ENCODE data around the gene LCLAT1. TPM values are rescaled to one million over a fixed set of nuclear protein-coding genes. Genes with fewer than 3 reads are reported as not detected.

LCLAT1 gene
- total RNA-seq, 2 experiments from 2014 or later: 8.3 to 10.2 TPM

- Mint-ChIP-seq H3K27me3 (no peaks in the 10 kb centered on the region), H3K4me1 (ENCODE audit: low read depth) (peaks cover 26% of the 10 kb centered on the region), H3K4me3 (no peak overlapping the region), H3K9me3 (no peaks in the 10 kb centered on the region), H3K36me3 (ENCODE audit: low read depth) (peaks cover 12% of the 10 kb centered on the region), H3K27ac (no peak overlapping the region)
- ChIA-PET POLR2A (no interaction called here), CTCF (no interaction called here)
- Histone ChIP-seq H3K4me1 (ENCODE audit: insufficient read depth, low read length) (peaks cover 4% of the 10 kb centered on the region), H3K27ac (ENCODE audit: low read depth in 1 of 2, low read length in 2 of 2) (no peak overlapping the region), H3K4me3 (ENCODE audit: low read length) (no peak overlapping the region), H3K27me3 (ENCODE audit: control insufficient read depth in 1 of 2, insufficient read depth in 2 of 2, low read length in 2 of 2) (no peaks in the 10 kb centered on the region), H3K9me3 (ENCODE audit: control insufficient read depth in 1 of 2, insufficient read depth in 1 of 2, low read length in 2 of 2) (no peaks in the 10 kb centered on the region), H3K36me3 (ENCODE audit: insufficient read depth, low read length) (peaks cover 6% of the 10 kb centered on the region)
- intact Hi-C loops (cut with DNase I, micrococcal nuclease): no loop called here
- no peak for TF ChIP-seq CTCF (IDR thresholded peaks at IDR 0.05)
- DNase-seq (no peak), ATAC-seq (ENCODE audit: poor library complexity) (no peak)
Observed at GRCh38 chr2:30482011-30482410, 35.0 kb downstream of the LCLAT1 start.

- intact Hi-C loops (cut with DNase I, micrococcal nuclease): no loop called here
- Mint-ChIP-seq H3K27ac (no peak overlapping the region), H3K36me3 (ENCODE audit: low read depth) (peaks cover 7% of the 10 kb centered on the region), H3K9me3 (no peaks in the 10 kb centered on the region), H3K4me3 (no peak overlapping the region), H3K4me1 (ENCODE audit: low read depth) (peaks cover 46% of the 10 kb centered on the region), H3K27me3 (no peaks in the 10 kb centered on the region)
- no peak for DNase-seq
- peaks cover 4% of the 10 kb centered on the region for H3K4me1 ChIP-seq (ENCODE audit: insufficient read depth, low read length)
- no peaks in the 10 kb centered on the region for H3K9me3 ChIP-seq (ENCODE audit: control insufficient read depth in 1 of 2, insufficient read depth in 1 of 2, low read length in 2 of 2)
- TF ChIP-seq CTCF (IDR thresholded peaks at IDR 0.05): no peak
- H3K27ac ChIP-seq (ENCODE audit: low read depth in 1 of 2, low read length in 2 of 2): no peak overlapping the region
- CTCF ChIA-PET: no interaction called here
- H3K27me3 ChIP-seq (ENCODE audit: control insufficient read depth in 1 of 2, insufficient read depth in 2 of 2, low read length in 2 of 2): no peaks in the 10 kb centered on the region
- H3K4me3 ChIP-seq (ENCODE audit: low read length): no peak overlapping the region
- no peak for ATAC-seq (ENCODE audit: poor library complexity)
- H3K36me3 ChIP-seq (ENCODE audit: insufficient read depth, low read length): peaks cover 6% of the 10 kb centered on the region
- POLR2A ChIA-PET: no interaction called here
Observed at GRCh38 chr2:30484145-30484544, 37.1 kb downstream of the LCLAT1 start.

- no peak overlapping the region for H3K27ac Mint-ChIP-seq
- H3K27ac ChIP-seq (ENCODE audit: low read depth in 1 of 2, low read length in 2 of 2): no peak overlapping the region
- DNase-seq (no peak), ATAC-seq (ENCODE audit: poor library complexity) (no peak)
- H3K36me3 Mint-ChIP-seq (ENCODE audit: low read depth): no peaks in the 10 kb centered on the region
- H3K27me3 ChIP-seq (ENCODE audit: control insufficient read depth in 1 of 2, insufficient read depth in 2 of 2, low read length in 2 of 2): no peaks in the 10 kb centered on the region
- CTCF ChIA-PET: no interaction called here
- H3K9me3 Mint-ChIP-seq: no peaks in the 10 kb centered on the region
- no peaks in the 10 kb centered on the region for H3K9me3 ChIP-seq (ENCODE audit: control insufficient read depth in 1 of 2, insufficient read depth in 1 of 2, low read length in 2 of 2)
- intact Hi-C loops (cut with DNase I, micrococcal nuclease): no loop called here
- no peak overlapping the region for H3K4me3 ChIP-seq (ENCODE audit: low read length)
- POLR2A ChIA-PET: no interaction called here
- TF ChIP-seq CTCF (IDR thresholded peaks at IDR 0.05): no peak
- H3K27me3 Mint-ChIP-seq: no peaks in the 10 kb centered on the region
- peaks cover 6% of the 10 kb centered on the region for H3K36me3 ChIP-seq (ENCODE audit: insufficient read depth, low read length)
- no peak overlapping the region for H3K4me3 Mint-ChIP-seq
- peaks cover 4% of the 10 kb centered on the region for H3K4me1 ChIP-seq (ENCODE audit: insufficient read depth, low read length)
- peaks cover 46% of the 10 kb centered on the region for H3K4me1 Mint-ChIP-seq (ENCODE audit: low read depth)
Observed at GRCh38 chr2:30484995-30485394, 37.9 kb downstream of the LCLAT1 start.

Data from CD4-positive, alpha-beta T cell (primary cell).